GM12873 (cell line): ENCODE data around the gene SCGB1A1.

Experiments
- CTCF ChIP-seq: IDR thresholded peaks from 2 replicates; pipeline ENCODE4 v1.5.1; 2012; ENCODE audit warnings: low read depth, mild to moderate bottlenecking, moderate library complexity, low read length, control low read depth; ENCODE audit not compliant: insufficient read depth; ENCODE audit errors: missing control alignments

SCGB1A1 gene

GRCh38 chr11:62418733-62419132, at the start of gene SCGB1A1:
Gene SCGB1A1, plus strand, starts transcription at chr11:62419033. Its CDS starts 63 bp downstream, at chr11:62419096.
- no peak for TF ChIP-seq CTCF

- TF ChIP-seq CTCF = no peak
Observed at GRCh38 chr11:62370743-62371440, 47.9 kb upstream of the SCGB1A1 start.

- no peak for TF ChIP-seq CTCF
Observed at GRCh38 chr11:62372871-62373270, 46.0 kb upstream of the SCGB1A1 start.

- no peak for TF ChIP-seq CTCF
Observed at GRCh38 chr11:62373464-62374119, 45.2 kb upstream of the SCGB1A1 start.

- TF ChIP-seq CTCF = no peak
Observed at GRCh38 chr11:62374801-62375200, 44.0 kb upstream of the SCGB1A1 start.

GRCh38 chr11:62378459-62379063, 40.3 kb upstream of the SCGB1A1 start:
- TF ChIP-seq CTCF = peak; percentile 39

- peak; percentile 71 for TF ChIP-seq CTCF
Observed at GRCh38 chr11:62380821-62381245, 38.0 kb upstream of the SCGB1A1 start.
